NT2/D1 (cell line): ENCODE measurements around the gene VAV2.

Experiments used
- SUZ12 ChIP-seq: IDR thresholded peaks from 2 replicates; pipeline ENCODE4 v1.6.1; 2011; ENCODE audit not compliant: insufficient read length, insufficient read depth; ENCODE audit errors: extremely low read depth
- YY1 ChIP-seq: IDR thresholded peaks from 2 replicates; pipeline ENCODE4 v1.6.1; 2011; ENCODE audit not compliant: insufficient read length, insufficient read depth
- ZNF274 ChIP-seq: IDR thresholded peaks from 2 replicates; pipeline ENCODE4 v1.6.1; 2011; ENCODE audit warnings: mild to moderate bottlenecking, low read depth, low read length

GRCh38 chr9:133821601-133822429 is 170.3 kb downstream of the VAV2 start:
- no peak for TF ChIP-seq YY1
- TF ChIP-seq SUZ12: no peak
- no peak for TF ChIP-seq ZNF274
